Right lobe of liver (tissue), 6 donors: Measurements from ENCODE around the gene ABLIM2. TPM values are rescaled to one million over a fixed set of nuclear protein-coding genes. Genes with fewer than 3 reads are reported as not detected.

Source experiments
- ATAC-seq, 4 donors: fragments of 200-7000 bp; cut with Tn5 transposase; one replicate each; pipeline ENCODE4 v1.9.1; 2020; ENCODE audit warnings: mild to moderate bottlenecking in 4 of 4, moderate library complexity in 4 of 4
- DNase-seq, 3 donors: peaks; one replicate each; pipeline ENCODE4 v3.0.0-alpha.2; 2020
- H3K27ac ChIP-seq, 3 donors: fragments of 200-600 bp; one replicate each; pipeline ENCODE4 v1.8.0; 2022
- H3K27me3 ChIP-seq, 2 donors: fragments of 200-600 bp; one replicate each; pipeline ENCODE4 v1.8.0; 2022
- H3K36me3 ChIP-seq, 4 donors: fragments of 200-600 bp; sonication (generic) in 1 of 4; one replicate each; pipeline versions ENCODE4 v1.5.1 to v1.8.0; 2017 to 2022; ENCODE audit warnings: control low read depth in 1 of 4
- H3K4me1 ChIP-seq, 4 donors: fragments of 200-600 bp; sonication (generic) in 1 of 4; one replicate each; pipeline versions ENCODE4 v1.5.1 to v1.8.0; 2017 to 2022; ENCODE audit warnings: control low read depth in 1 of 4
- H3K4me3 ChIP-seq, 3 donors: fragments of 200-600 bp; one replicate each; pipeline ENCODE4 v1.8.0; 2022
- H3K9me3 ChIP-seq, 4 donors: fragments of 200-600 bp; sonication (generic) in 1 of 4; one replicate each; pipeline versions ENCODE4 v1.5.1 to v1.8.0; 2017 to 2022; ENCODE audit warnings: control low read depth in 1 of 4
- POLR2A ChIP-seq: fragments of 450-650 bp; IDR thresholded peaks from one replicate; pipeline ENCODE4 v1.6.1; 2017; ENCODE audit warnings: antibody characterized with exemption, mild to moderate bottlenecking
- WGBS: methylation state at CpG from one replicate; pipeline ENCODE4 v1.1.6; 2018; ENCODE audit warnings: low coverage, low lambda C conversion rate; ENCODE audit not compliant: insufficient coverage; ENCODE audit errors: missing lambda C conversion rate; 5-methylcytosine and 5-hydroxymethylcytosine counted together
- intact Hi-C, 2 donors: fragments of 100-400 bp; cut with DNase I; formaldehyde crosslinking; loops; one replicate each; pipeline versions ENCODE4 v1.11.2 to v1.14.1; 2022
- total RNA-seq, 6 experiments: library from RNA; depleted of rRNA in 2 of 6; stranded (reverse); fragments of >200 nt in 2 of 6; fragmentation: NEBNext Ultra II Directional in 3 of 6; extraction: Animal tissue kit (Norgen Biotek cat#: 25700) in 3 of 6; gene quantifications; one replicate each; pipeline versions ENCODE4 v1.1.0 to v1.2.4, GENCODE V29; 2016 to 2023
- TF ChIP-seq, protein P1 (sequence below), 4 donors: fragments of 200-600 bp in 3 of 4; fragments of 450-650 bp in 1 of 4; IDR thresholded peaks; one replicate each; pipeline versions ENCODE4 v1.5.1 to v1.8.0; 2016 to 2022; ENCODE audit warnings: antibody characterized with exemption in 4 of 4, mild to moderate bottlenecking in 2 of 4
- donor health status: DM: no; HTN: yes; CAD: no.
- donor health status: DM: no; HTN: no; CAD: no.
- donor health status: DM: no; HTN: no; CAD: no.
- donor health status: DM: no; HTN: yes; CAD: no.
- donor health status: DM: no; HTN: yes; CAD: no.

The ABLIM2 gene
- total RNA-seq, 6 experiments from 2014 or later, result 0.93 to 3.5 (median 2.3) TPM

DNA sequence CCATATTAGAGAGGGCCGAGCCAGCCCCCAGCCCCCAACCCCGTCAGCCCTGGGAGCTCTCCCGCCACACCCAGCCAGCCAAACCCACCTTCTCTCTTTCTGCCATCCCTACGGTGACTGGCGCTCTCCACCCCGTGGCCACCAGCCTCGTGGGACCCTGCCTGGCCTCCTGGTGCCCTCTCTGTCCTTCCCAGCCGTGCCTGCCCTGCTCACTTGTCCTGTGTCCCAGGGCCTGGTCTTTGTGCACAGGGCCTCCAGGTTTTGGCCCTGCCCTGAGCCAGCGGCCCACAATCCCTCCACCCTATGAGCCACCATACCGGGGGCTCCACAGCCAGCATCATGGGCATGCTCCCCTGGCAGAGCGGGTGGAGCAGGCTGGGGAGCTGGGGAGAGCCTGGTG lies 77.4 kb downstream of the ABLIM2 start:
- intact Hi-C loops, result no loop called here
- peak in 1 of 3 donors; percentile 50 for DNase-seq
- no peak for ATAC-seq
- WGBS, result 92% methylated on average over 7 of the region's 11 CpGs
- no peak overlapping the region for H3K27ac ChIP-seq
- no peak overlapping the region for H3K4me3 ChIP-seq
- no peaks in the 10 kb centered on the region for H3K27me3 ChIP-seq
- H3K9me3 ChIP-seq, result no peaks in the 10 kb centered on the region
- no peaks in the 10 kb centered on the region for H3K36me3 ChIP-seq
- H3K4me1 ChIP-seq, result no peaks in the 10 kb centered on the region
- TF ChIP-seq, protein P1, sequence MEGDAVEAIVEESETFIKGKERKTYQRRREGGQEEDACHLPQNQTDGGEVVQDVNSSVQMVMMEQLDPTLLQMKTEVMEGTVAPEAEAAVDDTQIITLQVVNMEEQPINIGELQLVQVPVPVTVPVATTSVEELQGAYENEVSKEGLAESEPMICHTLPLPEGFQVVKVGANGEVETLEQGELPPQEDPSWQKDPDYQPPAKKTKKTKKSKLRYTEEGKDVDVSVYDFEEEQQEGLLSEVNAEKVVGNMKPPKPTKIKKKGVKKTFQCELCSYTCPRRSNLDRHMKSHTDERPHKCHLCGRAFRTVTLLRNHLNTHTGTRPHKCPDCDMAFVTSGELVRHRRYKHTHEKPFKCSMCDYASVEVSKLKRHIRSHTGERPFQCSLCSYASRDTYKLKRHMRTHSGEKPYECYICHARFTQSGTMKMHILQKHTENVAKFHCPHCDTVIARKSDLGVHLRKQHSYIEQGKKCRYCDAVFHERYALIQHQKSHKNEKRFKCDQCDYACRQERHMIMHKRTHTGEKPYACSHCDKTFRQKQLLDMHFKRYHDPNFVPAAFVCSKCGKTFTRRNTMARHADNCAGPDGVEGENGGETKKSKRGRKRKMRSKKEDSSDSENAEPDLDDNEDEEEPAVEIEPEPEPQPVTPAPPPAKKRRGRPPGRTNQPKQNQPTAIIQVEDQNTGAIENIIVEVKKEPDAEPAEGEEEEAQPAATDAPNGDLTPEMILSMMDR (IDR thresholded peaks at IDR 0.05), result no peak
- TF ChIP-seq POLR2A, result no peak

DNA sequence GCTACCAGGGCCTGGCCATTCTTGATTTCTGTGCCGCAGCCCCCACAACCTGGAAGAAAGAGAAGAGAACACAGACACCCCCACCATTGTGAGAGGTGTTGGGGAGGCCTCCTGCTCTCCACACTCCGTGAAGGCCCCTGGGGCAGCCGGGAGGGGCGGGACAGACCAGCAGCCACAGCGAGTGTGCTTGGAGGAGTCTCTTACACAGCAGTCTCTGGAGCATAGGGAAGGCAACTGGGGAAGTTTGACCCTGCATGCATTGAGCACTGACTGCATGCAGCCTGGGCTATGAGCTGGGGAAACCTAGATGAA lies 77.9 kb downstream of the ABLIM2 start:
- Histone ChIP-seq H3K27me3 (no peaks in the 10 kb centered on the region), H3K4me1 (no peaks in the 10 kb centered on the region), H3K4me3 (no peak overlapping the region), H3K9me3 (no peaks in the 10 kb centered on the region), H3K36me3 (no peaks in the 10 kb centered on the region), H3K27ac (no peak overlapping the region)
- no peak for ATAC-seq
- no peak for DNase-seq
- 46% methylated on average over 2 of the region's 5 CpGs for WGBS
- intact Hi-C loops, result no loop called here
- TF ChIP-seq POLR2A, result no peak
- TF ChIP-seq, protein P1 (IDR thresholded peaks at IDR 0.05), result no peak

DNA sequence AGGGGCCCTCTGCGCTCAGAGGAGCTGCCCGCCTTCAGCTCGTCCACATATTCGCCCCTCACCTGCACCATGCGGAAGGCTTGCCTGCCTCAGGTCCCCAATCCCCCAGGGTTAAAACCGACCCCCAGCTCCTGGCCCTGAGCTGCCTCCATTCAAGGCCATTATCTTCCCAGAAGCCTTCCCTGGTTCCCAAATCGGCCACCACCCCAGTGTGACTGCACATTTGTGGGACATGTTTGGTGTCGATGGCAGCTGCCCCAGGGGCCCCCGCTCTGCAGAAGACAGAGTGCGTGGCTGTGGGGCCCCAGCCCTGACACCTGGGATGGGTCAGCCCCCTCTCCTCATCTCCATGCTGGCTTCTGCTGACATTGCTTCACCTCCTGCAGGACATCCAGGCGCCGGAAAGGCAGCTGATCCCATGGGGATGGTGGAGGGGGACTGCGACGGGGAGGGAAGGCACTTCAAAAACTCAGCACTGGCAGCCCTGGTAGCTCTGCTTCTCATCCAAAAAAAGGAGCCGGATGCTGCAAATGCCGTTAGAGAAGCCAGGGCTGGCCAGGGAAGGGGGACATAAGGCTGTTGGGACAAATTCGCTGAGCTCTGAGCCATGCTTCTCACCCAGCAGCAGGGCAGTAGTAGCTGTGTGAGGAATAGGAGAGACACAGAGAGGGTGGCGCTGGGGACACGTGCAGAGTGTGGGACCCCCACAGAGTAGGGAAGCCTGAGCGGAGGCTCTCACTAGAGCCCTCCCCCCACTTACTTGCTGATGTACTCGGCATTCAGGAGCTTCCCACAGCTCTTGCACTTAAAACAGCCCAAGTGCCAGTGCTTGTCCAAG lies 78.5 kb downstream of the ABLIM2 start:
- Histone ChIP-seq H3K4me1 (no peaks in the 10 kb centered on the region), H3K27ac (no peak overlapping the region), H3K36me3 (no peaks in the 10 kb centered on the region), H3K4me3 (no peak overlapping the region), H3K9me3 (no peaks in the 10 kb centered on the region), H3K27me3 (no peaks in the 10 kb centered on the region)
- no peak for TF ChIP-seq POLR2A
- TF ChIP-seq, protein P1 (IDR thresholded peaks at IDR 0.05), result no peak
- no peak for ATAC-seq
- intact Hi-C loops, result no loop called here
- 61% methylated on average over 6 of the region's 21 CpGs for WGBS
- no peak for DNase-seq

DNA sequence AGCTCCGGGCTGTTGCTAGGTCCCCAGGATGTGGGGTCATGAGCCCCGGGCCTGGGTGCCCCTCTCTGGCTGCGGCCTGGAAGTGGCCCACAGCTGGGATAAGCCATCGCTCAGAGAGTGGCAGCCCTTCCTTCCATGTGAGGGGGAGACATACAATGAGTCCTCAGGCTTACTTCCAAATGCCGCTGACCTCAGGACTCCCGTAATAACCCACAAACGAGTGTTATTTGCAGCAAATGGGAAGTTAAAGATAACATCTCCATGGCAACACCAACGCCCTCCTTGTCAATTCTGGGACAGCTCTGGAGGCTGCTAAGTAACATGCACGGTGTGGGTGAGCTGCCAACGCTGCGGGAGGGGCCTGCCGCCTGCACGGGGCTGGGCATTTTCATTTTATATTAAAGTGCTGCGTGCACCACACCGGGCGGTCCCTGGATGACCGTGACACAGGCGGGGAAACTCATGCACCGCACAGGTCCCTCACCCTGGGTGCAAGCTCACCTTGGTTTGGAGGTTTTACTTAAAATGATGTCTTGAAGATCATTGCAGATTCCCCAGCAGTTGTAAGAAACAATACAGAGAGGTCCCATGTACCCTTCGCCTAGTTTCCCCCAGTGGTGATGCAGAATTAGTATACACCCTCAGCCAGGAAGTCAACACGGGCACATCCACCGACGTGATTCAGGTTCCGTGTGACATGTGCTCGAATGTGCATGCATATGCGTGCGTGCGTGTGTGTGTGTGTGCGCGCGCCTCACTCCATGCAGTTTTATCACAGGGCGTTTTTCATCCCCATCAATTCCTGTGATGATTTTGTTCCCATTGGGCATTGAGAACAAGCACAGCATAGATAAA lies 79.4 kb downstream of the ABLIM2 start:
- no peak for DNase-seq
- no peaks in the 10 kb centered on the region for H3K4me1 ChIP-seq
- 66% methylated on average over 7 of the region's 32 CpGs for WGBS
- H3K4me3 ChIP-seq, result no peak overlapping the region
- intact Hi-C loops, result no loop called here
- H3K27ac ChIP-seq, result no peak overlapping the region
- no peak for TF ChIP-seq POLR2A
- TF ChIP-seq, protein P1 (IDR thresholded peaks at IDR 0.05), result no peak
- no peaks in the 10 kb centered on the region for H3K9me3 ChIP-seq
- peak in 2 of 4 donors; percentile 44 to 51 for ATAC-seq
- H3K36me3 ChIP-seq, result no peaks in the 10 kb centered on the region
- H3K27me3 ChIP-seq, result no peaks in the 10 kb centered on the region
